Muscle layer of duodenum (tissue), 2 donors: ENCODE results near the gene SPATA2.
A peak's percentile ranks its signal among the peaks of the same experiment; 100 is the strongest.
"Not testable (repeated sequence)": the region's sequence is repeated elsewhere in the genome, so short reads cannot be mapped to it uniquely, and the experiment has no call there.

Experiments used
- H3K27ac ChIP-seq: one replicate; pipeline ENCODE4 v1.7.0; 2013; ENCODE audit warnings: mild to moderate bottlenecking, low read length
- H3K27me3 ChIP-seq: one replicate; pipeline ENCODE4 v1.7.0; 2013; ENCODE audit warnings: low read depth, mild to moderate bottlenecking, control low read depth, low read length
- H3K36me3 ChIP-seq, 2 donors: one replicate each; pipeline ENCODE4 v1.7.0; 2013; ENCODE audit warnings: low read length in 2 of 2, control low read depth in 1 of 2, mild to moderate bottlenecking in 1 of 2; ENCODE audit not compliant: insufficient read depth in 2 of 2, control insufficient read depth in 1 of 2
- H3K4me1 ChIP-seq, 2 donors: one replicate each; pipeline ENCODE4 v1.7.0; 2013; ENCODE audit warnings: low read length in 2 of 2, mild to moderate bottlenecking in 2 of 2, control low read depth in 1 of 2, moderate library complexity in 1 of 2; ENCODE audit not compliant: insufficient read depth in 2 of 2, control insufficient read depth in 1 of 2
- H3K4me3 ChIP-seq, 2 donors: one replicate each; pipeline ENCODE4 v1.7.0; 2013; ENCODE audit warnings: low read length in 2 of 2, low read depth in 1 of 2, mild to moderate bottlenecking in 1 of 2
- H3K9me3 ChIP-seq, 2 donors: one replicate each; pipeline ENCODE4 v1.7.0; 2013; ENCODE audit warnings: low read length in 2 of 2, control low read depth in 1 of 2, mild to moderate bottlenecking in 1 of 2; ENCODE audit not compliant: control insufficient read depth in 1 of 2
- donor health status: healthy.

SPATA2 gene

GRCh38 chr20:49895474-49896093 is 19.7 kb downstream of the SPATA2 start:
- not testable (repeated sequence) for H3K36me3 ChIP-seq, H3K27ac ChIP-seq, H3K4me3 ChIP-seq, H3K27me3 ChIP-seq, H3K9me3 ChIP-seq
- peaks cover 5 to 18% of the 10 kb centered on the region in 2 donors for H3K4me1 ChIP-seq

- Histone ChIP-seq H3K4me1 (peaks cover 5 to 32% of the 10 kb centered on the region in 2 donors), H3K9me3 (no peaks in the 10 kb centered on the region), H3K36me3 (no peaks in the 10 kb centered on the region), H3K4me3 (peak overlapping the region in 1 of 2 donors; percentile 37), H3K27me3 (no peaks in the 10 kb centered on the region), H3K27ac (no peak overlapping the region)
Measured at GRCh38 chr20:49894073-49894470, 21.3 kb downstream of the SPATA2 start.

- H3K9me3 ChIP-seq: no peaks in the 10 kb centered on the region
- H3K27me3 ChIP-seq: no peaks in the 10 kb centered on the region
- H3K36me3 ChIP-seq: no peaks in the 10 kb centered on the region
- no peak overlapping the region for H3K27ac ChIP-seq
- H3K4me3 ChIP-seq: peak overlapping the region in 1 of 2 donors; percentile 37
- H3K4me1 ChIP-seq: peaks cover 5 to 37% of the 10 kb centered on the region in 2 donors
Measured at GRCh38 chr20:49893242-49894072, 21.9 kb downstream of the SPATA2 start.

GRCh38 chr20:49892817-49893216 is 22.5 kb downstream of the SPATA2 start:
- Histone ChIP-seq H3K4me1 (peaks cover 5 to 43% of the 10 kb centered on the region in 2 donors), H3K27me3 (no peaks in the 10 kb centered on the region), H3K27ac (no peak overlapping the region), H3K36me3 (peaks cover 0 to 4% of the 10 kb centered on the region in 2 donors), H3K4me3 (no peak overlapping the region), H3K9me3 (no peaks in the 10 kb centered on the region)

GRCh38 chr20:49892260-49892659 is 23.1 kb downstream of the SPATA2 start:
- Histone ChIP-seq H3K27me3 (no peaks in the 10 kb centered on the region), H3K4me3 (no peak overlapping the region), H3K27ac (no peak overlapping the region), H3K9me3 (no peaks in the 10 kb centered on the region), H3K4me1 (peaks cover 5 to 47% of the 10 kb centered on the region in 2 donors), H3K36me3 (peaks cover 0 to 7% of the 10 kb centered on the region in 2 donors)

GRCh38 chr20:49891476-49892110 is 23.7 kb downstream of the SPATA2 start:
- peaks cover 0 to 13% of the 10 kb centered on the region in 2 donors for H3K36me3 ChIP-seq
- no peak overlapping the region for H3K4me3 ChIP-seq
- H3K4me1 ChIP-seq: peaks cover 5 to 54% of the 10 kb centered on the region in 2 donors
- H3K27ac ChIP-seq: no peak overlapping the region
- no peaks in the 10 kb centered on the region for H3K27me3 ChIP-seq
- H3K9me3 ChIP-seq: no peaks in the 10 kb centered on the region

GRCh38 chr20:49890471-49891361 is 24.6 kb downstream of the SPATA2 start:
- Histone ChIP-seq H3K4me1 (peaks cover 5 to 56% of the 10 kb centered on the region in 2 donors), H3K4me3 (no peak overlapping the region), H3K9me3 (no peaks in the 10 kb centered on the region), H3K36me3 (peaks cover 3 to 22% of the 10 kb centered on the region in 2 donors), H3K27ac (no peak overlapping the region), H3K27me3 (no peaks in the 10 kb centered on the region)

- no peak overlapping the region for H3K27ac ChIP-seq
- H3K36me3 ChIP-seq: peaks cover 3 to 28% of the 10 kb centered on the region in 2 donors
- H3K4me1 ChIP-seq: peaks cover 5 to 56% of the 10 kb centered on the region in 2 donors
- H3K27me3 ChIP-seq: no peaks in the 10 kb centered on the region
- no peaks in the 10 kb centered on the region for H3K9me3 ChIP-seq
- H3K4me3 ChIP-seq: no peak overlapping the region
Measured at GRCh38 chr20:49889935-49890333, 25.4 kb downstream of the SPATA2 start.

GRCh38 chr20:49889001-49889934 is 26.1 kb downstream of the SPATA2 start:
- peaks cover 5 to 56% of the 10 kb centered on the region in 2 donors for H3K4me1 ChIP-seq
- peaks cover 9 to 35% of the 10 kb centered on the region in 2 donors for H3K36me3 ChIP-seq
- no peaks in the 10 kb centered on the region for H3K27me3 ChIP-seq
- H3K27ac ChIP-seq: no peak overlapping the region
- H3K9me3 ChIP-seq: no peaks in the 10 kb centered on the region
- H3K4me3 ChIP-seq: no peak overlapping the region
